Hepatocyte (in vitro differentiated cells): ENCODE measurements around the gene SGSM1.

Experiments used
- CTCF ChIP-seq: fragments of 200-600 bp; sonication (generic); IDR thresholded peaks from 2 replicates; pipeline ENCODE4 v1.5.1; 2016; ENCODE audit warnings: antibody characterized with exemption, mild to moderate bottlenecking; ENCODE audit not compliant: poor library complexity
- EZH2 ChIP-seq: fragments of 200-600 bp; sonication (generic); IDR thresholded peaks from 2 replicates; pipeline ENCODE4 v1.6.1; 2016; ENCODE audit warnings: antibody characterized with exemption, mild to moderate bottlenecking, borderline replicate concordance
- EZH2phosphoT487 ChIP-seq: fragments of 200-600 bp; sonication (generic); IDR thresholded peaks from one replicate; pipeline ENCODE4 v1.6.1; 2018; ENCODE audit warnings: antibody characterized with exemption, mild to moderate bottlenecking, low read depth, moderate library complexity; ENCODE audit not compliant: unreplicated experiment, severe bottlenecking

GRCh38 chr22:24822471-24822870, 16.5 kb downstream of the SGSM1 start:
- no peak for TF ChIP-seq CTCF
- no peak for TF ChIP-seq EZH2
- no peak for TF ChIP-seq EZH2phosphoT487
